Ramos (cell line): ENCODE results near the gene TBC1D9B.

Experiments
- in situ Hi-C: fragments of 300-500 bp; cut with MboI; formaldehyde crosslinking; loops from one replicate; pipeline ENCODE4 v1.14.3; 2022; ENCODE audit warnings: low sequenced_read_pairs; ENCODE audit not compliant: unreplicated experiment

Gene TBC1D9B

DNA sequence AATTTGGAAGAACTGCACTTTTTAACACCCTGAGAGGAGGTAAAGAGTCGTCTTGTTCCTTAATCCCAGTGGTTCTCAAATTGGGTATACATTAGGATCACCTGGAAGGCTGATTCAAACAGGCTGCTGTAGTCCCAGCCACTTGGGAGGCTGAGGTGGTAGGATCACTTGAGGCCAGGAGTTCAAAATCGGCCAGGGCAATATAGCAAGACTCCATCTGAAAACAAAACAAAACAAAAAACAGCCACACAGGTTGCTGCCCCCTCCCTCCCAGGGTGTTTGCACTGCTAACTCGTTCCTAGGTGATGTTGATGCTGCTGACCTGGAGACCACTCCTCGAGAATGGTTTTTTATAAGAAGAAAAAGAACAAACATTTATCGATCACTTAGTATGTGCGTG is 1.5 kb upstream of the TBC1D9B start:
- in situ Hi-C loops: no loop called here

- in situ Hi-C loops: no loop called here
Observed at GRCh38 chr5:179908528-179908927, 831 bp upstream of the TBC1D9B start.

GRCh38 chr5:179906795-179907555 is 722 bp downstream of the TBC1D9B start:
- in situ Hi-C loops: no loop called here

GRCh38 chr5:179906294-179906794 is 1.4 kb downstream of the TBC1D9B start:
- in situ Hi-C loops: no loop called here

DNA sequence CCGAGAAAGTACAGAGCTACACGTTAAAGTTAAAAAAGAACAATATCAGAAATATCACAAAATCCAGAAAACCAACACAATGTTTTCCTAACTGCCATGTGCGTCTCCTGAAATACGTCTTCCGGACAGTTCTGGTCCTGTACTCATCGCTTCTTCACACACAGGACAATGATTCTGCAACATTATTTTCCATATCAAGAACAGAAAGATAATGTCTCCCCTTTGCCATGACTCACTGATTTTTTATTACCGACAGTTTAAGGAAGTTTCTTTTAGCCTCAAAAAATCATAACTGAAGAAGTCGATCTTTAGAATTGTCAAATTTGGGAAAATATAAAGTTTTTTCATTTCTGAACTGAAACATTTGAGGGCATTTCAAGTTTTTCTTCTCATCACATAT is 2.5 kb downstream of the TBC1D9B start:
- in situ Hi-C loops: no loop called here

- in situ Hi-C loops: no loop called here
Observed at GRCh38 chr5:179904463-179905160, 3.1 kb downstream of the TBC1D9B start.

- in situ Hi-C loops: no loop called here
Observed at GRCh38 chr5:179902763-179903158, 4.9 kb downstream of the TBC1D9B start.

DNA sequence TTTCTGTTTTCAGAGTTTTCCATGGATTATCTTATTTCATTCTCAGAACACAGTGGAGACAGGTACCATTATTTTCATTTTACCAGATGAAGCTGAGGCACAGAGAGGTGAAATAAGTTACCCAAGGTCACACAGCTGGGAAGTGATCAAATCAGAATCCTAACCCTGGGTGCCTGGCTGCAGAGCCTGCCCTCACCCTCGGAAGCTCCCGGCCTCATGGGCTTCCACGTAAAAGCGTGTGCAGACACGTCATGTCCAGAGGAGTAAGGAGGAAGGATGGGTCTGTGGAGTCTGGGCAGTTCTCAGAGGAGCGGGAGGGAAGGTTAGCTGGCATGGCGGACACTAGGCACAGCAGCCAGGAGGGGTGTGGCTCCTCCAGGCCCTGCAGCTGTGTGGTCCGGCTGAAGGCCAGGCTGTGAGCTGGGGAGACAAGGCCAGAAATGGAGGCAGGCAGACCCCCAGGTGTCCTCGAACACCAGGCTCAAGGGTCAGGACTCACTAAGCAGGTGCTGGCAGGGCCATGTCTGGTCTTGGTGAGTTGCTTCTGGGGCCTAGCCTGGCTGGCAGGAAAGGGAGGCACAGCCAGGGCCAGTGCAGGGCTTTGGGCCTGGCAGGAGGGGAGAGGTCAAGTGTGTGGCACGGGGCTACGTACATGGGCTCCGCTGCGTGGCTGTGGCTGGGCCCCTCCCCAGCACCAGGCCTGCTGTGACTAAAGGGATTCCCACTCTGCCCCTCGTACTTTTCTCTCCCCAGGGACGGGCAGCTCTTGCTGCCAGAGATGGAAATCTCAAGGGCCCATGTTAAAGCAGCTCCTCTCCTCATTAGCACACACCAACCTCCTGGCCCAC is 5.6 kb downstream of the TBC1D9B start:
- in situ Hi-C loops: no loop called here

DNA sequence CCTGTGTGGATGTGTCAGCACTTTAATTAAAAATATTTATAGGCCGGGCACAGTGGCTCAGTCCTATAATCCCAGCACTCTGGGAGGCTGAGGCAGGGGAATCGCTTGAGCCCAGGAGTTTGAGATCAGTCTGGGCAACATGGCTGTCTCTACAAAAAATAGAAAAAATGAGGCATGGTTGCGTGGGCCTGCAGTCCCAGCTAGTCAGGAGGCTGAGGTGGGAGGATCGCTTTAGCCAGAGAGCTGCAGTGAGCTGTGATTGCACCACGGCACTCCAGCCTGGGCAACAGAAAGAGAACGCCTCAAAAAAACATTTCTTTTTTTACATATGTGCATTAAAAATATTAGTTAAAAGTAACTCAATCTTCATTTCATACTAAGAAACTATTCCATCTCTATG is 6.2 kb downstream of the TBC1D9B start:
- in situ Hi-C loops: no loop called here

GRCh38 chr5:179900711-179901110 is 7.0 kb downstream of the TBC1D9B start:
- in situ Hi-C loops: no loop called here

- in situ Hi-C loops: no loop called here
Observed at GRCh38 chr5:179900206-179900605, 7.5 kb downstream of the TBC1D9B start.

DNA sequence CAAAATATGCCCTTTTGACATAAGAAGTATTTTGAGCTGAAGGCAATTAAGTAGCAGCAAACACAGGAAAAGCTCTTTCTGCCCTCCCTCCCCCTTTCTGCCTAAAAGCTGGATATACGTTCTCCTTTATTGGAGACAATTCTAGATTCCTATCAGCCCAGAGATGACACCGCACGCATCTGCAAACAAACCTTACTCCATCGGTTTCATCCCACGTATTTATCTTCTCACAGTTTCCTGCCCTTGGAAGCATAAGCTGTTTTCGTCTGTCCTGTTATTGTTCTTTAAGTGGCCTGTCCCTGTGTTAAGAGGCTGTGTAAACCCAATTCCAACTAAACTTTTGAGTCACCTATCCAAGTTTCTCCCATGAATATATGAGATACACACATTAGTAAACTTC is 11.8 kb downstream of the TBC1D9B start:
- in situ Hi-C loops: no loop called here

- in situ Hi-C loops: no loop called here
Observed at GRCh38 chr5:179893958-179894895, 13.5 kb downstream of the TBC1D9B start.

- in situ Hi-C loops: no loop called here
Observed at GRCh38 chr5:179893076-179893957, 14.4 kb downstream of the TBC1D9B start.

DNA sequence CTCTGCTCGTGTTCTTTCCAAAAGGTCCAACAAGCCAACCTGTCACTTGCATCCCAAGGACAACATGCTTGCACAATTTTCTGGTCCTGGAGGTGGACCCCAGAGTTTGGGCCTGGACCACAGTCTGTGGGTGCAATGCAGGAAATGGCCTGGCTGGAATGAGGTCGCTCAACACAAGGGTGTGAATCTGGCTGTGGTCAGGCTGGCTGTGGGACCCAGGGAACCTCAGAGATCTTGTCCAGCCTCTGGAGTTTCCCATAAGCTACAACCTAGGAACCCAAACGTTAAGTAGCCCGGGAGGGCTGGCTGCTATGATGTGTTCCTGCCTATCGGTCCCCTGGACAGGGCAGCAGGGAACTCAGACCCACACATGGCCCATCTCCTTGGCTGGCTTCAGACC is 15.4 kb downstream of the TBC1D9B start:
- in situ Hi-C loops: no loop called here

DNA sequence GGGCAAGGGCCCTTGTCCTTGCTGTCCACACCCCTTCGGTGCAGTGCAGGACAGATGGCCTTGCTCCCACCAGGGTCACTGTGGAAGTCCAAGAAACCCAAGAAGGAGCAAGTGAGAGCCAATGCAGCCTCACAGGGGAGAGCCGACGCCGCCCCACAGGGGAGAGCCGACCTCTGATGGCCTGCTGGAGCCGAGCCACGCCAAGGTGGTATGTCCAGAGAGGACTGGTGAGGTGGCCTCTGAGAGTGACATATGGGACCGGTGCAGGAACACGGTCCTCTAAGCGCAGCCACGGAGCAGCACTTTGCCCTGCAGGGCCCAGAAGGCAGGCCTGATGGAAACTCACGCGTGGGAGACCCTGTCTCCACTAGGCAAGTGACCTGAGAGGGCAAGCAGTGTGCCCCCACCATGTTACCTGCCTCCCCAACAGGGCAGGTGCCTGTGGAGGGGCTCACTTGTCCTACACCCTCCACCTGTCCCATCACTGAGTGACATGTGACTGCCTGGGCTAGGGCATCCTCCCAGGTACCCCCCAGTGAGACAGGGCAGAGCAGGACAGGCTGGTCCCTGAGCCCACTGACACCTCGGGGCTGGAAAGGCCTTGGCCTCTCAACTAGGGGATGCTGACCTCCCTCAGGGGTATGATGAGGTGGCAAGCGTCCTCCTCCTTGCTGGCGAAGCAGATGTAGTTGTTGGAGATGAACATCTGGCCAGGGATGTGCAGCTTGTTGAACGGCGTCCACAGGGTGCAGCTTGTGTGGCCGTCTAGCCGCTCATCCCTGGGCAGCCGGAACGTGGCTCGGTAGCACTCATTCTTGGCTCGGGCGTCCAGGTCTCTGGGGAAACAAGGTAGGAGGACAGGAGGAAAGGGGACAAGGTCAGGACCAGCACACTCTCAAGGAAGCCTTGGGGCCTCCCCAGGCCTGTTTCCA is 16.7 kb downstream of the TBC1D9B start:
- in situ Hi-C loops: no loop called here

GRCh38 chr5:179889885-179890284 is 17.8 kb downstream of the TBC1D9B start:
- in situ Hi-C loops: no loop called here

- in situ Hi-C loops: no loop called here
Observed at GRCh38 chr5:179887802-179888201, 19.9 kb downstream of the TBC1D9B start.
